Stimulated activated CD8-positive, alpha-beta memory T cell treated with anti-CD3 and anti-CD28 coated beads, Interleukin-4, amount 100 ng/mL, for 1 hour (primary cell): ENCODE measurements around the gene SUPT5H.

ENCODE experiments used
- DNase-seq, 2 donors: peaks; one replicate each; pipeline ENCODE4 v3.0.0-alpha.2; 2020; ENCODE audit warnings: low read depth in 2 of 2, low spot score in 1 of 2

The SUPT5H gene

GRCh38 chr19:39496063-39496462 is 50.7 kb downstream of the SUPT5H start:
- DNase-seq: no peak

GRCh38 chr19:39497701-39497995 is 52.3 kb downstream of the SUPT5H start:
- no peak for DNase-seq

GRCh38 chr19:39497996-39498797 is 52.8 kb downstream of the SUPT5H start:
- DNase-seq: no peak

GRCh38 chr19:39498798-39499642 is 53.6 kb downstream of the SUPT5H start, which contains the start of gene DLL3:
Gene DLL3, plus strand, starts transcription at chr19:39498947. Its CDS starts 28 bp downstream, at chr19:39498975.
- DNase-seq: no peak

- DNase-seq: no peak
Observed at GRCh38 chr19:39499932-39500331, 54.5 kb downstream of the SUPT5H start.

GRCh38 chr19:39500543-39500942 is 55.2 kb downstream of the SUPT5H start:
- DNase-seq: no peak

GRCh38 chr19:39501340-39501739 is 56.0 kb downstream of the SUPT5H start:
- DNase-seq: no peak

- peak in 1 of 2 donors; percentile 50 for DNase-seq
Observed at GRCh38 chr19:39502640-39503417, 57.4 kb downstream of the SUPT5H start.

GRCh38 chr19:39506598-39506943 is 61.2 kb downstream of the SUPT5H start:
- DNase-seq: no peak

GRCh38 chr19:39506944-39507714 is 61.7 kb downstream of the SUPT5H start:
- DNase-seq: no peak

- DNase-seq: no peak
Observed at GRCh38 chr19:39507715-39508364, 62.5 kb downstream of the SUPT5H start.

- no peak for DNase-seq
Observed at GRCh38 chr19:39508629-39509028, 63.2 kb downstream of the SUPT5H start.

- DNase-seq: no peak
Observed at GRCh38 chr19:39509233-39509632, 63.9 kb downstream of the SUPT5H start.

GRCh38 chr19:39512988-39513387 is 67.6 kb downstream of the SUPT5H start:
- no peak for DNase-seq

GRCh38 chr19:39514840-39515550 is 69.6 kb downstream of the SUPT5H start, which contains the start of gene SELENOV:
Gene SELENOV, plus strand, starts transcription at chr19:39515139. Its CDS starts 74 bp downstream, at chr19:39515213.
- no peak for DNase-seq

GRCh38 chr19:39515551-39516191 is 70.3 kb downstream of the SUPT5H start:
- no peak for DNase-seq

- no peak for DNase-seq
Observed at GRCh38 chr19:39516270-39516669, 70.9 kb downstream of the SUPT5H start.

- DNase-seq: no peak
Observed at GRCh38 chr19:39517432-39517831, 72.0 kb downstream of the SUPT5H start.

GRCh38 chr19:39518458-39518857 is 73.1 kb downstream of the SUPT5H start:
- DNase-seq: no peak
